Osteocyte (in vitro differentiated cells): ENCODE data around the gene E2F3. TPM values are rescaled to one million over a fixed set of nuclear protein-coding genes. Genes with fewer than 3 reads are reported as not detected.

Experiments
- DNase-seq: peaks from one replicate; pipeline ENCODE4 v3.0.0; 2021; ENCODE audit warnings: mixed read lengths; ENCODE audit not compliant: unreplicated experiment; ENCODE audit errors: extremely low spot score
- H3K27ac Mint-ChIP-seq: one replicate; pipeline ENCODE4 v1.8.0; 2021; ENCODE audit warnings: mild to moderate bottlenecking, mixed read lengths; ENCODE audit not compliant: unreplicated experiment
- H3K27me3 Mint-ChIP-seq: one replicate; pipeline ENCODE4 v1.8.0; 2021; ENCODE audit warnings: mixed read lengths; ENCODE audit not compliant: unreplicated experiment
- H3K36me3 Mint-ChIP-seq: one replicate; pipeline ENCODE4 v1.8.0; 2021; ENCODE audit warnings: mixed read lengths; ENCODE audit not compliant: unreplicated experiment
- H3K4me1 Mint-ChIP-seq: one replicate; pipeline ENCODE4 v1.8.0; 2021; ENCODE audit warnings: mixed read lengths; ENCODE audit not compliant: unreplicated experiment
- H3K4me3 Mint-ChIP-seq: one replicate; pipeline ENCODE4 v1.8.0; 2021; ENCODE audit warnings: mild to moderate bottlenecking, moderate library complexity, mixed read lengths; ENCODE audit not compliant: unreplicated experiment
- H3K9me3 Mint-ChIP-seq: one replicate; pipeline ENCODE4 v1.8.0; 2021; ENCODE audit warnings: mixed read lengths; ENCODE audit not compliant: unreplicated experiment
- total RNA-seq: library from RNA; stranded (reverse); gene quantifications from 2 replicates; pipeline ENCODE4 v1.2.1, GENCODE V29; 2021
- TF ChIP-seq, protein P1 (sequence below): fragments of 200-600 bp; sonication (generic); IDR thresholded peaks from 2 replicates; pipeline ENCODE4 v1.5.0; 2021; ENCODE audit warnings: antibody characterized with exemption, mild to moderate bottlenecking, moderate library complexity

Gene E2F3
- total RNA-seq, 1 donor from 2014 or later = 12.0 TPM

DNA sequence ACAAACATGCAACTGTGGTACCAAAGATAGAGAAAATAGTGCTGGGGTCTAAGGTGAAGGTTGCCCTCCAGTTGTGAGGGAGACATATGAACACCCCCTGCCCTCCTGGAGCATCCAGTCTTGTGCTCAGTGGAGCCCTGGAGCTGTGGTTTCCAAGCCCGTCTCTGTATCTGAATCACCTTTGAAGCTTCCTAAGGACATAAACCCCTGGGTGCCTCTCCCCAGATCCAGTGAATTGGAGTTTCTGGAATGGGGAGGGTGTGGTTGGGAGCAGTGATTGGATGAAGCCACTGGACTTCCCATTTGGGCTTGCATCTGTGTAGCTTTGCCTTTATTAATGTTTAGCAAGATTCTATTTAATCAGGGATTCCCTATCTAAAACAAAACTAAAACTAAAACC, 22.4 kb upstream of the E2F3 start:
- DNase-seq = no peak
- no peaks in the 10 kb centered on the region for H3K27me3 Mint-ChIP-seq
- H3K4me3 Mint-ChIP-seq = no peak overlapping the region
- no peaks in the 10 kb centered on the region for H3K36me3 Mint-ChIP-seq
- peaks cover 23% of the 10 kb centered on the region for H3K4me1 Mint-ChIP-seq
- TF ChIP-seq, protein P1, sequence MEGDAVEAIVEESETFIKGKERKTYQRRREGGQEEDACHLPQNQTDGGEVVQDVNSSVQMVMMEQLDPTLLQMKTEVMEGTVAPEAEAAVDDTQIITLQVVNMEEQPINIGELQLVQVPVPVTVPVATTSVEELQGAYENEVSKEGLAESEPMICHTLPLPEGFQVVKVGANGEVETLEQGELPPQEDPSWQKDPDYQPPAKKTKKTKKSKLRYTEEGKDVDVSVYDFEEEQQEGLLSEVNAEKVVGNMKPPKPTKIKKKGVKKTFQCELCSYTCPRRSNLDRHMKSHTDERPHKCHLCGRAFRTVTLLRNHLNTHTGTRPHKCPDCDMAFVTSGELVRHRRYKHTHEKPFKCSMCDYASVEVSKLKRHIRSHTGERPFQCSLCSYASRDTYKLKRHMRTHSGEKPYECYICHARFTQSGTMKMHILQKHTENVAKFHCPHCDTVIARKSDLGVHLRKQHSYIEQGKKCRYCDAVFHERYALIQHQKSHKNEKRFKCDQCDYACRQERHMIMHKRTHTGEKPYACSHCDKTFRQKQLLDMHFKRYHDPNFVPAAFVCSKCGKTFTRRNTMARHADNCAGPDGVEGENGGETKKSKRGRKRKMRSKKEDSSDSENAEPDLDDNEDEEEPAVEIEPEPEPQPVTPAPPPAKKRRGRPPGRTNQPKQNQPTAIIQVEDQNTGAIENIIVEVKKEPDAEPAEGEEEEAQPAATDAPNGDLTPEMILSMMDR = no peak
- H3K27ac Mint-ChIP-seq = no peak overlapping the region
- no peaks in the 10 kb centered on the region for H3K9me3 Mint-ChIP-seq

DNA sequence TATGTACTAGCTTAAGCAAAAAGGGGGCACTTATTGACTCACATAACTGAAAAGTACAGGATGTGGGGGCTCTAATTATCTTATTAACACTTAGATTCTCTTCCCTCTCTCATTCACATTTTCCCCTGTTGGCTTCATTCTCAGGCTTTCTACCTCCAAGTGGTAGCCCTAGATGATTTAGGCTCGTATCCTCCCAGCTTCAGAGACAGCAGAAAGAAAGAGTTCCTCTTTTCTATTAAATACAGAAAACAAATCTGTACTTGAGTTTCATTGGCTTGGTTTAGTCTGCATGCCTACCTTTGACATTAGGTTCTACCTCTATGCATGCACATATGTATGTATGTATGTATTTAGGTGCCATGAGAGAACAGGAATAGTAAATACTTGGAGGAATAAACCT, 15.5 kb upstream of the E2F3 start:
- Mint-ChIP-seq H3K27me3 (no peaks in the 10 kb centered on the region), H3K4me1 (no peaks in the 10 kb centered on the region), H3K4me3 (no peak overlapping the region), H3K36me3 (no peaks in the 10 kb centered on the region), H3K9me3 (no peaks in the 10 kb centered on the region), H3K27ac (no peak overlapping the region)
- TF ChIP-seq, protein P1 = no peak
- DNase-seq = no peak

DNA sequence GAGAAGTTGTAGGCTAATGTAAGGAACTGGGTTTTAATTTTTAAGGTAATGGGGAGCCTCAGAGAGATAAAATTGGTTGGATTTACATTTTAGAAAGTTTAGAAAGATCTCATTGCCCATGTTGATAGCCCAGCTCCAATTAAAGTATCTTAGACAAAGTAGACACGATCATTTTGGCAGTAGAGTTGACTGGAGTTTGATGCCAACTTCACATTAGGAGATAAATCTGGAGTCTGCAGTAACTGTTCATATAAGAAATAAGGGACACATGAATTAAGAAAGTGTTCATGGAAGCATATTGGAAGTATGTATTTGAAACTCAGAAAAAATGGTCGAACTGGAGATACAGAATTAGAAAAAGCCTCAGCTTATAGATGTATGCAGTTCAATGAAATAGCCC, 12.6 kb upstream of the E2F3 start:
- no peaks in the 10 kb centered on the region for H3K27me3 Mint-ChIP-seq
- no peaks in the 10 kb centered on the region for H3K4me1 Mint-ChIP-seq
- H3K4me3 Mint-ChIP-seq = no peak overlapping the region
- H3K27ac Mint-ChIP-seq = no peak overlapping the region
- no peak for DNase-seq
- H3K9me3 Mint-ChIP-seq = no peaks in the 10 kb centered on the region
- TF ChIP-seq, protein P1 = no peak
- H3K36me3 Mint-ChIP-seq = no peaks in the 10 kb centered on the region

DNA sequence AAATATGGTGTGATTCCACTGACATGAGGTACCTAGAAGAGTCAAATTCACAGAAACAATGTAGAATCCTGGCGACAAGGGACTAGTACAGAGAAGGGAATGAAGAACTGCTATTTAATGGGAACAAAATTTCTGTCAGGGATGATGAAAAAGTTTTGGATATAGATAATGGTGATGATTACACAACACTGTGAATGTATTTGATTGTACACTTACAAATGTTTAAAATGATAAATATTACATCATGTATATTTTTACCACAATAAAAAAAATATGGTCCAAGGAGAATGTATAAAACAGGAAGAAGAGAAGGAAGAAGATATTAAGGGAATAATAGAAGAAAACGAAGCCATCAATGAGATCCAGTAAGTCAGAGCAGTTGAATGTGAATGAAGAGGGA, 8.4 kb upstream of the E2F3 start:
- H3K4me1 Mint-ChIP-seq = no peaks in the 10 kb centered on the region
- H3K27me3 Mint-ChIP-seq = peaks cover 4% of the 10 kb centered on the region
- no peak for DNase-seq

DNA sequence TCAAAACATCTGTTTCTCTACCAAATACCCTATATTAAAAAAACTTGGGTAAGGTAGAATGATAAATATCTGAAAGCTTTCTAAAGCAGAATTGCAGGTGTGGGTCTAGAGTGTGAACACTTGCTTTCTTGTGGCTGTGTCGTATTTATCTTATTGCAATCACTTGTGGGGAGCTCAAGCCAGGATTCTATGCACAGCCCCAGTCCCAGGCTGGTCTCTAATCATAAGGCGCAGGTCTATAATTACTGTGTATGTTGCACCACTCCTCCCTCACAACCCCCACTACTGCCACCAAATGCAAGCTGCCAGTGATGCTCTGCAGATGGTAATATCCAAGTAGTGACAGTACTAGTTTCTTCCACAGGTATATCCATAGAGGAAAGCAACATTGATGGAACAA, 2.2 kb upstream of the E2F3 start:
- DNase-seq = no peak
- no peak overlapping the region for H3K4me3 Mint-ChIP-seq
- H3K36me3 Mint-ChIP-seq = no peaks in the 10 kb centered on the region
- no peaks in the 10 kb centered on the region for H3K9me3 Mint-ChIP-seq
- H3K27me3 Mint-ChIP-seq = peaks cover 4% of the 10 kb centered on the region
- no peak overlapping the region for H3K27ac Mint-ChIP-seq
- TF ChIP-seq, protein P1 = no peak
- peaks cover 10% of the 10 kb centered on the region for H3K4me1 Mint-ChIP-seq

More for the DNA sequence above, 8.4 kb upstream of the E2F3 start:
- Mint-ChIP-seq H3K36me3 (no peaks in the 10 kb centered on the region), H3K9me3 (no peaks in the 10 kb centered on the region), H3K4me3 (no peak overlapping the region), H3K27ac (no peak overlapping the region)
- TF ChIP-seq, protein P1 = no peak
